ENCODE measurements around the gene CTNNA2. TPM values are rescaled to one million over a fixed set of nuclear protein-coding genes. Genes with fewer than 3 reads are reported as not detected.

The CTNNA2 gene
- total and polyA plus RNA-seq, 2 of the 8 experiments (the other 6 are each of a cell fraction or from before 2014, with no cell fraction given), result 3.9 to 9.0 TPM

DNA sequence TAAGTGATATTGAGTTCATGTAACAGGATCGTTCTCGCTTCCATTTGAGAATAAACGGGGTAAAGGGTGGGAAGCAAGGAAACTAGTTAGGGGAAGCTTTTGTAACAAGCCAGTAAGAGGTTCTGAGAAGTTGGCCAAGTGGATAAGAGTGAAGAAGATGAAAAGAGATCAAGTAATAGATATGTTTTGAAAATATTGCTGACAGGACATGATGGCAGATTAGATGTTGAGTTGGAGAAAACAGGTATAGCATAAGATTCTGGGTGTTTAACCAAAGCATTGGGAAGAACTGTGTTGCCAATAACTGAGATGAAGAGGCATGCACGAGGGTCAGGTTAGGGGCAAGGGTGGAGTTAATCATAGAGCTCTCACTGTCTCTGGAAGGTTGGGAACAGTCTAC lies 1121.7 kb downstream of the CTNNA2 start:
- H4K8ac ChIP-seq (ENCODE audit: extremely low read depth, insufficient read depth, low read length), result no peak overlapping the region
- H3K4me1 ChIP-seq (replicated peaks in 1 of 4; ENCODE audit: control insufficient read depth in 3 of 4, insufficient read depth in 4 of 4, low read length in 3 of 4), result no peaks in the 10 kb centered on the region
- ChIA-PET CTCF (ENCODE audit: partially characterized antibody) (no interaction called here), POLR2A (ENCODE audit: partially characterized antibody) (no interaction called here)
- no peaks in the 10 kb centered on the region for H3K79me1 ChIP-seq (ENCODE audit: low read depth, low read length)
- no peak overlapping the region for H3K9ac ChIP-seq (replicated peaks in 1 of 4; ENCODE audit: extremely low read depth in 1 of 4, low read depth in 3 of 4, low read length in 3 of 4)
- H2BK12ac ChIP-seq (ENCODE audit: low read depth, low read length), result no peak overlapping the region
- H2BK5ac ChIP-seq (ENCODE audit: low read depth, low read length), result no peak overlapping the region
- no peak overlapping the region for H3K27ac ChIP-seq (ENCODE audit: low read depth, low read length)
- H3K4me2 ChIP-seq (ENCODE audit: insufficient read depth in 1 of 2, low read depth in 2 of 2, low read length in 2 of 2), result no peak overlapping the region
- no peak overlapping the region for H3K18ac ChIP-seq (ENCODE audit: extremely low read depth, low read length)
- no peaks in the 10 kb centered on the region for H3K23me2 ChIP-seq (ENCODE audit: low read depth, low read length)
- H4K5ac ChIP-seq (ENCODE audit: insufficient read length, low read depth, low read length), result no peak overlapping the region
- no peaks in the 10 kb centered on the region for H4K20me1 ChIP-seq (replicated peaks in 1 of 2; ENCODE audit: control insufficient read depth in 1 of 2, insufficient read depth in 2 of 2, low read length in 2 of 2)
- no peak overlapping the region for H3K23ac ChIP-seq (ENCODE audit: insufficient read length)
- H2BK120ac ChIP-seq (replicated peaks; ENCODE audit: low read depth, low read length), result no peak overlapping the region
- no peak overlapping the region for H3K4ac ChIP-seq (replicated peaks; ENCODE audit: insufficient read length, low read depth, low read length)
- no peaks in the 10 kb centered on the region for H3K79me2 ChIP-seq (ENCODE audit: control insufficient read depth in 1 of 2, insufficient read depth in 2 of 2, low read length in 2 of 2)
- no peak for TF ChIP-seq RAD21 (IDR thresholded peaks at IDR 0.05 in 1 of 2, conservative IDR thresholded peaks at IDR 0.05 in 1 of 2; ENCODE audit: low read depth in 2 of 2, low read length in 2 of 2)
- no peak for TF ChIP-seq SAP30 (IDR thresholded peaks at IDR 0.05; ENCODE audit: insufficient read depth, insufficient replicate concordance, low read length)
- TF ChIP-seq SIRT6 (IDR thresholded peaks at IDR 0.05; ENCODE audit: low read length), result no peak
- H3K14ac ChIP-seq (ENCODE audit: insufficient read length), result no peak overlapping the region
- no peak overlapping the region for H3K4me3 ChIP-seq (ENCODE audit: extremely low read depth in 1 of 4, insufficient read depth in 2 of 4, low read depth in 3 of 4, low read length in 4 of 4)
- H2AFZ ChIP-seq (ENCODE audit: low read length), result no peak overlapping the region
- no peaks in the 10 kb centered on the region for H3K36me3 ChIP-seq (ENCODE audit: control insufficient read depth in 2 of 4, insufficient read depth in 4 of 4, low read length in 3 of 4)
- WGBS, 2 experiments (ENCODE audit: extremely low coverage in 1 of 2, insufficient coverage in 1 of 2, insufficient read length in 1 of 2, insufficient replicate concordance in 2 of 2, low coverage in 1 of 2, low lambda C conversion rate in 2 of 2, missing lambda C conversion rate in 1 of 2), result 85% methylated on average over 4 of the region's 4 CpGs; no CpG with 5 or more reads in 1 of the 2 experiments
- no peak overlapping the region for H3K56ac ChIP-seq (replicated peaks; ENCODE audit: insufficient read length, low read depth, low read length)
- no peak overlapping the region for H2BK20ac ChIP-seq (ENCODE audit: low read length)
- H3K27me3 ChIP-seq (replicated peaks in 1 of 4; ENCODE audit: control insufficient read depth in 3 of 4, extremely low read depth in 1 of 4, insufficient read depth in 3 of 4, low read length in 3 of 4), result peaks cover 0 to 2% (median 0%) of the 10 kb centered on the region in 4 experiments; a peak in 1 of 7 replicates
- no peak for FAIRE-seq
- H4K91ac ChIP-seq (replicated peaks; ENCODE audit: insufficient read length, low read length), result no peak overlapping the region
- no peaks in the 10 kb centered on the region for H3K9me3 ChIP-seq (ENCODE audit: insufficient read depth in 2 of 2, low read depth in 1 of 2, low read length in 1 of 2)
- DNase-seq (ENCODE audit: low read depth in 1 of 2, low spot score in 2 of 2), result no peak
- H2BK15ac ChIP-seq (ENCODE audit: low read length), result no peak overlapping the region
- no peak overlapping the region for H2AK5ac ChIP-seq (ENCODE audit: low read depth, low read length)

Data from H1 (cell line).